ENCODE measurements around the gene MNT.

DNA sequence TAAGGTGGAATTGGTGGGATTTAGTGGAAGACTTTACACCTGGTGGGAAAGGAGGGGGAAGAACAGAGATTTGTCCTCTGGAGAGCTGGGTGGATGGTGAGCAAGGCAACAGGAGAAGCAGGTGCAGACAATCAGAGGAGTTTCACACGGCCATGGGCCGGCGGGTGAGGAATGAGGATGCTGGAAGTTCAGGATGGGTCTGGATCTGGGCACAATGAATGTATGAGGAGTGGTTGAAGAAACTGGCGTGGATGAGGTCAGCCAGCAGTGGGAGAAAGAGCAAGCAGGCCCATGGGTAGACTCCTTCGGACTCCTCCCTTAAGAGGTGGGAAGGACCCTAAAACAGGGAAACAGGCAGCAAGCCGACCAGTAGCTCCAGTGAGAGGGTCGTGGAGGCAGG lies 10.1 kb upstream of the MNT start:
- TF ChIP-seq, protein P1, sequence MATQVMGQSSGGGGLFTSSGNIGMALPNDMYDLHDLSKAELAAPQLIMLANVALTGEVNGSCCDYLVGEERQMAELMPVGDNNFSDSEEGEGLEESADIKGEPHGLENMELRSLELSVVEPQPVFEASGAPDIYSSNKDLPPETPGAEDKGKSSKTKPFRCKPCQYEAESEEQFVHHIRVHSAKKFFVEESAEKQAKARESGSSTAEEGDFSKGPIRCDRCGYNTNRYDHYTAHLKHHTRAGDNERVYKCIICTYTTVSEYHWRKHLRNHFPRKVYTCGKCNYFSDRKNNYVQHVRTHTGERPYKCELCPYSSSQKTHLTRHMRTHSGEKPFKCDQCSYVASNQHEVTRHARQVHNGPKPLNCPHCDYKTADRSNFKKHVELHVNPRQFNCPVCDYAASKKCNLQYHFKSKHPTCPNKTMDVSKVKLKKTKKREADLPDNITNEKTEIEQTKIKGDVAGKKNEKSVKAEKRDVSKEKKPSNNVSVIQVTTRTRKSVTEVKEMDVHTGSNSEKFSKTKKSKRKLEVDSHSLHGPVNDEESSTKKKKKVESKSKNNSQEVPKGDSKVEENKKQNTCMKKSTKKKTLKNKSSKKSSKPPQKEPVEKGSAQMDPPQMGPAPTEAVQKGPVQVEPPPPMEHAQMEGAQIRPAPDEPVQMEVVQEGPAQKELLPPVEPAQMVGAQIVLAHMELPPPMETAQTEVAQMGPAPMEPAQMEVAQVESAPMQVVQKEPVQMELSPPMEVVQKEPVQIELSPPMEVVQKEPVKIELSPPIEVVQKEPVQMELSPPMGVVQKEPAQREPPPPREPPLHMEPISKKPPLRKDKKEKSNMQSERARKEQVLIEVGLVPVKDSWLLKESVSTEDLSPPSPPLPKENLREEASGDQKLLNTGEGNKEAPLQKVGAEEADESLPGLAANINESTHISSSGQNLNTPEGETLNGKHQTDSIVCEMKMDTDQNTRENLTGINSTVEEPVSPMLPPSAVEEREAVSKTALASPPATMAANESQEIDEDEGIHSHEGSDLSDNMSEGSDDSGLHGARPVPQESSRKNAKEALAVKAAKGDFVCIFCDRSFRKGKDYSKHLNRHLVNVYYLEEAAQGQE (IDR thresholded peaks at IDR 0.05): no peak
- TF ChIP-seq, protein P2, sequence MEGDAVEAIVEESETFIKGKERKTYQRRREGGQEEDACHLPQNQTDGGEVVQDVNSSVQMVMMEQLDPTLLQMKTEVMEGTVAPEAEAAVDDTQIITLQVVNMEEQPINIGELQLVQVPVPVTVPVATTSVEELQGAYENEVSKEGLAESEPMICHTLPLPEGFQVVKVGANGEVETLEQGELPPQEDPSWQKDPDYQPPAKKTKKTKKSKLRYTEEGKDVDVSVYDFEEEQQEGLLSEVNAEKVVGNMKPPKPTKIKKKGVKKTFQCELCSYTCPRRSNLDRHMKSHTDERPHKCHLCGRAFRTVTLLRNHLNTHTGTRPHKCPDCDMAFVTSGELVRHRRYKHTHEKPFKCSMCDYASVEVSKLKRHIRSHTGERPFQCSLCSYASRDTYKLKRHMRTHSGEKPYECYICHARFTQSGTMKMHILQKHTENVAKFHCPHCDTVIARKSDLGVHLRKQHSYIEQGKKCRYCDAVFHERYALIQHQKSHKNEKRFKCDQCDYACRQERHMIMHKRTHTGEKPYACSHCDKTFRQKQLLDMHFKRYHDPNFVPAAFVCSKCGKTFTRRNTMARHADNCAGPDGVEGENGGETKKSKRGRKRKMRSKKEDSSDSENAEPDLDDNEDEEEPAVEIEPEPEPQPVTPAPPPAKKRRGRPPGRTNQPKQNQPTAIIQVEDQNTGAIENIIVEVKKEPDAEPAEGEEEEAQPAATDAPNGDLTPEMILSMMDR (IDR thresholded peaks at IDR 0.05; ENCODE audit: low read depth, low read length, missing input control): no peak
- no peak for TF ChIP-seq TAF1 (conservative IDR thresholded peaks at IDR 0.05)
- no peak for TF ChIP-seq EGR1 (IDR thresholded peaks at IDR 0.05; ENCODE audit: low read depth in 2 of 2)
- TF ChIP-seq SP1 (IDR thresholded peaks at IDR 0.05): no peak
- no peak for TF ChIP-seq JUND (IDR thresholded peaks at IDR 0.05)
- TF ChIP-seq, protein P3, sequence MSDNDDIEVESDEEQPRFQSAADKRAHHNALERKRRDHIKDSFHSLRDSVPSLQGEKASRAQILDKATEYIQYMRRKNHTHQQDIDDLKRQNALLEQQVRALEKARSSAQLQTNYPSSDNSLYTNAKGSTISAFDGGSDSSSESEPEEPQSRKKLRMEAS (IDR thresholded peaks at IDR 0.05): no peak
- no peak for TF ChIP-seq YY1 (IDR thresholded peaks at IDR 0.05)
- TF ChIP-seq RXRA (IDR thresholded peaks at IDR 0.05): no peak
- TF ChIP-seq, protein P4, sequence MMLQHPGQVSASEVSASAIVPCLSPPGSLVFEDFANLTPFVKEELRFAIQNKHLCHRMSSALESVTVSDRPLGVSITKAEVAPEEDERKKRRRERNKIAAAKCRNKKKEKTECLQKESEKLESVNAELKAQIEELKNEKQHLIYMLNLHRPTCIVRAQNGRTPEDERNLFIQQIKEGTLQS (IDR thresholded peaks at IDR 0.05): no peak
- TF ChIP-seq GABPA (IDR thresholded peaks at IDR 0.05 in 1 of 2, conservative IDR thresholded peaks at IDR 0.05 in 1 of 2): no peak
- TF ChIP-seq RAD21 (IDR thresholded peaks at IDR 0.05): no peak
- TF ChIP-seq NR2F2 (IDR thresholded peaks at IDR 0.05): no peak
- TF ChIP-seq, protein P5, sequence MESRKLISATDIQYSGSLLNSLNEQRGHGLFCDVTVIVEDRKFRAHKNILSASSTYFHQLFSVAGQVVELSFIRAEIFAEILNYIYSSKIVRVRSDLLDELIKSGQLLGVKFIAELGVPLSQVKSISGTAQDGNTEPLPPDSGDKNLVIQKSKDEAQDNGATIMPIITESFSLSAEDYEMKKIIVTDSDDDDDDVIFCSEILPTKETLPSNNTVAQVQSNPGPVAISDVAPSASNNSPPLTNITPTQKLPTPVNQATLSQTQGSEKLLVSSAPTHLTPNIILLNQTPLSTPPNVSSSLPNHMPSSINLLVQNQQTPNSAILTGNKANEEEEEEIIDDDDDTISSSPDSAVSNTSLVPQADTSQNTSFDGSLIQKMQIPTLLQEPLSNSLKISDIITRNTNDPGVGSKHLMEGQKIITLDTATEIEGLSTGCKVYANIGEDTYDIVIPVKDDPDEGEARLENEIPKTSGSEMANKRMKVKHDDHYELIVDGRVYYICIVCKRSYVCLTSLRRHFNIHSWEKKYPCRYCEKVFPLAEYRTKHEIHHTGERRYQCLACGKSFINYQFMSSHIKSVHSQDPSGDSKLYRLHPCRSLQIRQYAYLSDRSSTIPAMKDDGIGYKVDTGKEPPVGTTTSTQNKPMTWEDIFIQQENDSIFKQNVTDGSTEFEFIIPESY (IDR thresholded peaks at IDR 0.05): no peak

Data from liver (tissue), 3 donors.